ENCODE measurements around the gene EIF6.

Gene EIF6

DNA sequence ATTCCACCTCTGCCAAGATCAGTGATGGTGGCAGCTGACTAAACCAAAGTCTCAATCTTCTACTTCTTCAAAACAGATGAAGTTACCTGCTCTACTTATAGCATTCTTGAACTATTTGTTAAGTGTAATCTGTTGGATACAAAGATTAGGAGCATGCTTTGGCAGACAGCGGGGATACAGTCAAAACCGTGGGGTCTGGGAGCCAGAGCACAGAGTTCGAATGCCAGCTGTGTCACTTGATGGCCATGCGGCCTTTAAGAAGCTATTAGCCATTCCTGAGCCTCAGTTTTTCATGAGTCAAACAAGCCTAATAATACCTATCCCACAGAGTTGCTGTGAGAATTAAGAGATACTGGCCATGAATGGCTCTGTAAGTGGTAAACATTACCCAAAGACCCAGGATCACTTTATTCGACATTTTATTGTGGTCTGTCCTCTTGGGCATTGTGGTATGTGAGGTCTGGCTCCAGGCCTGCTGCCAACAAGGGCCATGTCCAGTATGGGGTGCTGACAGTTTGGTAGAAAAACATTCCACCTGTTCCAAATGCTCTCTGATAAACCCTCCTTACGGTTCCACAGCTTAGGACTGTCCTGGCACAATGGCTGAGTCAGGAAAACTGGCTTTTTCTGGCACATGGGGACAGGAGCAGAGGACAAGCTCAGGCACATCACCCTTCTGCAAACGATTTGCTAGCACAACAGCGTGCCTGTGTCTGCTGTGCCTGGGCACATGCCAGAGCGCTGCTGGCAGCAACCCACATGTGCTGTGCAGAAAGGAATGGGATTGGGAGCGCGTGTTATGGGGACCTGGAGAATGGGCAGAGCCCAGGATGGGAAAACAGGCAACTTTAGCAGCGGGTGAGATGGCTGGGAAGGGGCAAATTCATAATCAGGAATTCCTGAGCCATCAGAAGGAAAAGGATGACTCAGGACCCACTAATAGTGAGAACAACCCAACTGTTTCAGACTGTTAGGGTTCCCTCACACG, 23.4 kb upstream of the EIF6 start:
- H3K4me3 ChIP-seq: no peak overlapping the region
- no peaks in the 10 kb centered on the region for H3K27me3 ChIP-seq
- peak overlapping the region; percentile 68 to 77 for H3K27ac ChIP-seq
- intact Hi-C loops (cut with DNase I; ENCODE audit: low total_unique reads): no loop called here
- DNase-seq: peak; percentile 56 to 92
- peaks cover 11 to 47% (median 37%) of the 10 kb centered on the region in 4 donors for H3K4me1 ChIP-seq
- peaks cover 0 to 7% (median 0%) of the 10 kb centered on the region in 3 donors for H3K36me3 ChIP-seq
- TF ChIP-seq, protein P1, sequence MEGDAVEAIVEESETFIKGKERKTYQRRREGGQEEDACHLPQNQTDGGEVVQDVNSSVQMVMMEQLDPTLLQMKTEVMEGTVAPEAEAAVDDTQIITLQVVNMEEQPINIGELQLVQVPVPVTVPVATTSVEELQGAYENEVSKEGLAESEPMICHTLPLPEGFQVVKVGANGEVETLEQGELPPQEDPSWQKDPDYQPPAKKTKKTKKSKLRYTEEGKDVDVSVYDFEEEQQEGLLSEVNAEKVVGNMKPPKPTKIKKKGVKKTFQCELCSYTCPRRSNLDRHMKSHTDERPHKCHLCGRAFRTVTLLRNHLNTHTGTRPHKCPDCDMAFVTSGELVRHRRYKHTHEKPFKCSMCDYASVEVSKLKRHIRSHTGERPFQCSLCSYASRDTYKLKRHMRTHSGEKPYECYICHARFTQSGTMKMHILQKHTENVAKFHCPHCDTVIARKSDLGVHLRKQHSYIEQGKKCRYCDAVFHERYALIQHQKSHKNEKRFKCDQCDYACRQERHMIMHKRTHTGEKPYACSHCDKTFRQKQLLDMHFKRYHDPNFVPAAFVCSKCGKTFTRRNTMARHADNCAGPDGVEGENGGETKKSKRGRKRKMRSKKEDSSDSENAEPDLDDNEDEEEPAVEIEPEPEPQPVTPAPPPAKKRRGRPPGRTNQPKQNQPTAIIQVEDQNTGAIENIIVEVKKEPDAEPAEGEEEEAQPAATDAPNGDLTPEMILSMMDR (IDR thresholded peaks at IDR 0.05): no peak
- no peaks in the 10 kb centered on the region for H3K9me3 ChIP-seq

DNA sequence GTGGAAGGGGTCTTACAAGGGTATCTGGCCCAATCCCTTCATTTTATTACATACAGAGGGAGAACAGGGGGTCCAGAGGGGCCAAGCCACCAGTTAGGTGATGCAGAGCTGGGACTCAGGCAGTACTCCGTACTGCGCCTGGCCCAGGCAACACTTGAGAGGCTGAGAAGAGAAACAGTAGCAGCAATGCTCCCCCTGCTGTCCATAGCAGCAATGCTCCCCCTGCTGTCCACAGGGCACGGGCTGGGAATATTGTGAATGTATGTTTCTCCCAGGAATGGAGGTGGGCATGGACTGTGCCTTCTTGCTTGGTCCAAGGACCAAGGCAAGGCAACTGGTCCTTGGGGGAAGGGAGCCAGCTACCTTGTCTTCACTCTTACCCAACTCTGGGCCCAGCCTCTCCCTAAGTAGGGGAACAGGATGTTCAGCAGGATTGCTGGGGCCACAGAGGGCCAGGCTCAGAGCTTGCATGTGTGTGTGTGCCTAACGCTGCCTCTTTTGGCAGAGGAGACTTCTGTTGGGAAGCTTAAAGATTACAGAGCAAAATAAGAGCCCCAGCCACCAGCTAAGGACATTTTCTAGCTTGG, 22.5 kb upstream of the EIF6 start:
- Histone ChIP-seq H3K4me1 (peaks cover 11 to 47% (median 37%) of the 10 kb centered on the region in 4 donors), H3K4me3 (no peak overlapping the region), H3K9me3 (no peaks in the 10 kb centered on the region), H3K36me3 (peaks cover 0 to 8% (median 0%) of the 10 kb centered on the region in 3 donors), H3K27ac (peak overlapping the region; percentile 68 to 77), H3K27me3 (no peaks in the 10 kb centered on the region)
- intact Hi-C loops (cut with DNase I; ENCODE audit: low total_unique reads): no loop called here
- TF ChIP-seq, protein P1 (IDR thresholded peaks at IDR 0.05): peak; percentile 38 to 43
- DNase-seq: peak in 1 of 2 donors; percentile 76

DNA sequence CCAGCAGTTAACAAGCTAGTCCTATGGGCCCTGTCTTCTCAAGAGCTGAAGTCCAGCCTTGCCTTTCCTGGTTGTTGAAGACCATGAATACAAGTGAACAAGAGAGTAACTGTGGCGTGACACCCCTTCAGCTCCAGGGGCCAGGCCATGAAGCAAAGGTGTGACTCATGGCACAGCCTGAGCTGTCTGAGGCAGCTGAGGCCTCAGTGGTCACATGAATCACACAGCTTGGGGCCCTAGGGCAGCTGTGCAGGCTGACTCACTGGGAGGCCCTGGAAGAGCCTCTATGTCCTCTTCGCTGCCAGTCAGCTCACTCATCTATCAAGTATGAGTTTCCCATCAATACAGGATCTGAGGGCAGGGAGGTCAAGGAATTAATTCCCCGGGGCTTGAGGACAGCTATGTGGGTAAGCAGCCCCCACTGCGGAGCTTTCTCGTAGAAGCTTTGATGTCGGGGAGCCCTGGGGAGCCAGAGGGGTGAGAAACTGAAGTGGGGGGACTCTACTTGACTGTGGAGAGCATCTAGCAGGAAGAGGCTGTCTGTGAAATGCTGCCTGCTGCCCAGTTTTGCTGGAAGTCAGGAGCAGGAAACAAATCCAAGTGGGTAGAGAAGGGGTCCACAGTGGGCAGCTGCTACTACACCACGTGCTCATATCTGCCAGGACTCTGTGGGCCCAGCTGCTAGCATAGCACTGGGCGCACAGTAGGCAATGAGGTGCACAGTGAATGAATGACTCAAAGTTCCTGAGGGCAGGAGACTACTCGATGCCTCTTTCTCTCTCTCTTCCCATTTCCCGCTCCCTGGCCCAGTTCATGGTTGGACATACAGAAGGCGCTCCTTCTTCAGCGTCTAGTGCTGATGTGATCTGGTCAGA, 21.3 kb upstream of the EIF6 start:
- peaks cover 11 to 47% (median 37%) of the 10 kb centered on the region in 4 donors for H3K4me1 ChIP-seq
- DNase-seq: peak; percentile 70 to 86
- TF ChIP-seq, protein P1 (IDR thresholded peaks at IDR 0.05): no peak
- peaks cover 0 to 8% (median 0%) of the 10 kb centered on the region in 3 donors for H3K36me3 ChIP-seq
- H3K9me3 ChIP-seq: no peaks in the 10 kb centered on the region
- H3K4me3 ChIP-seq: no peak overlapping the region
- H3K27ac ChIP-seq: peak overlapping the region; percentile 68 to 77
- no peaks in the 10 kb centered on the region for H3K27me3 ChIP-seq
- intact Hi-C loops (cut with DNase I; ENCODE audit: low total_unique reads): no loop called here

DNA sequence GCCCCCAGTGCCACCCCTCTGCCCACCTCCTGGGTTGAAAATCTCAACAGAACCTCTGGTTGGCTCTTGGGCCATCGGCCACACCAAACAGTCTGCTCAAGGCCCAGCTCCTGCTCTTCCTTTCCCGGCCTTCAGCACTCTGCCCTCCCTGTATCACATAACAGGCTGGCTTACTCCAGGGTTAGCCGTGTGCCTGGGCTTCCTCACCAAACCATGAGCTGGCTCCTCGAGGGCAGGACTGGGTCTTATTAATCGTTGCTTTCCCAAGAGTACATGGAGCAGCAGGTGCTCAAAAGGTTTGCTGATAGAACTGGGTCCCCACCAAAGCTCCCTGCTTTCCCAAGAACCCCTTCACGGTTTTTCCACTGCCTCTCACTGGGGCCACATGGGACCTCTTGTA, 20.4 kb upstream of the EIF6 start:
- DNase-seq: no peak
- intact Hi-C loops (cut with DNase I; ENCODE audit: low total_unique reads): loop anchor here (5.0 kb wide), 1 partner anchor 132 kb away; the partner anchor contains the start of gene GDF5
- Histone ChIP-seq H3K4me1 (peaks cover 11 to 47% (median 37%) of the 10 kb centered on the region in 4 donors), H3K36me3 (peaks cover 0 to 8% (median 0%) of the 10 kb centered on the region in 3 donors), H3K4me3 (no peak overlapping the region), H3K9me3 (no peaks in the 10 kb centered on the region), H3K27ac (peak overlapping the region; percentile 68 to 77), H3K27me3 (no peaks in the 10 kb centered on the region)
- TF ChIP-seq, protein P1 (IDR thresholded peaks at IDR 0.05): no peak

Measured in tibial artery (tissue), 4 donors.